Neural crest cell (in vitro differentiated cells): ENCODE measurements around the gene MED12L. TPM values are rescaled to one million over a fixed set of nuclear protein-coding genes. Genes with fewer than 3 reads are reported as not detected.

ENCODE experiments used
- DNase-seq: peaks from one replicate; pipeline ENCODE4 v3.0.0; 2021; ENCODE audit warnings: low read depth, mixed read lengths, low spot score
- H3K27ac Mint-ChIP-seq: one replicate; pipeline ENCODE4 v1.8.0; 2021; ENCODE audit warnings: mild to moderate bottlenecking, mixed read lengths; ENCODE audit not compliant: unreplicated experiment
- H3K27me3 Mint-ChIP-seq: 2 replicates; pipeline ENCODE4 v1.8.0; 2021; ENCODE audit warnings: low read depth, mild to moderate bottlenecking, mixed read lengths
- H3K36me3 Mint-ChIP-seq: 2 replicates; pipeline ENCODE4 v1.8.0; 2021; ENCODE audit warnings: low read depth, mild to moderate bottlenecking, mixed read lengths
- H3K4me1 Mint-ChIP-seq: 2 replicates; pipeline ENCODE4 v1.8.0; 2021; ENCODE audit warnings: mixed read lengths
- H3K4me3 Mint-ChIP-seq: one replicate; pipeline ENCODE4 v1.8.0; 2021; ENCODE audit warnings: mild to moderate bottlenecking, mixed read lengths
- H3K9me3 Mint-ChIP-seq: 2 replicates; pipeline ENCODE4 v1.8.0; 2021; ENCODE audit warnings: mixed read lengths
- CTCF ChIP-seq: fragments of 200-600 bp; sonication (generic); conservative IDR thresholded peaks from 2 replicates; pipeline ENCODE4 v1.5.0; 2021; ENCODE audit warnings: antibody characterized with exemption, mild to moderate bottlenecking
- total RNA-seq: library from RNA; stranded (reverse); gene quantifications from 2 replicates; pipeline ENCODE4 v1.2.1, GENCODE V29; 2021

The MED12L gene
- total RNA-seq, 1 donor from 2014 or later, result 12.2 TPM

- no peaks in the 10 kb centered on the region for H3K4me1 Mint-ChIP-seq
- H3K9me3 Mint-ChIP-seq, result no peaks in the 10 kb centered on the region
- H3K36me3 Mint-ChIP-seq, result peaks cover 2% of the 10 kb centered on the region
- no peak for TF ChIP-seq CTCF
- H3K27ac Mint-ChIP-seq, result no peak overlapping the region
- no peaks in the 10 kb centered on the region for H3K27me3 Mint-ChIP-seq
- no peak overlapping the region for H3K4me3 Mint-ChIP-seq
- no peak for DNase-seq
Measured at GRCh38 chr3:151256749-151257148, 171.3 kb downstream of the MED12L start.

GRCh38 chr3:151259664-151260063 is 174.2 kb downstream of the MED12L start:
- Mint-ChIP-seq H3K36me3 (peaks cover 2% of the 10 kb centered on the region), H3K27me3 (no peaks in the 10 kb centered on the region), H3K4me3 (no peak overlapping the region), H3K9me3 (no peaks in the 10 kb centered on the region), H3K27ac (no peak overlapping the region), H3K4me1 (no peaks in the 10 kb centered on the region)
- no peak for DNase-seq
- no peak for TF ChIP-seq CTCF

GRCh38 chr3:151262871-151263525 is 177.5 kb downstream of the MED12L start:
- Mint-ChIP-seq H3K27ac (no peak overlapping the region), H3K9me3 (no peaks in the 10 kb centered on the region), H3K36me3 (peaks cover 2% of the 10 kb centered on the region), H3K27me3 (no peaks in the 10 kb centered on the region), H3K4me3 (no peak overlapping the region), H3K4me1 (peaks cover 10% of the 10 kb centered on the region)
- no peak for TF ChIP-seq CTCF
- DNase-seq, result no peak

GRCh38 chr3:151264605-151265004 is 179.1 kb downstream of the MED12L start:
- Mint-ChIP-seq H3K9me3 (no peaks in the 10 kb centered on the region), H3K27me3 (no peaks in the 10 kb centered on the region), H3K27ac (no peak overlapping the region), H3K4me1 (peaks cover 10% of the 10 kb centered on the region), H3K4me3 (no peak overlapping the region), H3K36me3 (peaks cover 2% of the 10 kb centered on the region)
- no peak for TF ChIP-seq CTCF
- DNase-seq, result no peak

- no peak overlapping the region for H3K4me3 Mint-ChIP-seq
- no peak for TF ChIP-seq CTCF
- H3K4me1 Mint-ChIP-seq, result peaks cover 10% of the 10 kb centered on the region
- H3K9me3 Mint-ChIP-seq, result no peaks in the 10 kb centered on the region
- H3K36me3 Mint-ChIP-seq, result peaks cover 5% of the 10 kb centered on the region
- H3K27me3 Mint-ChIP-seq, result no peaks in the 10 kb centered on the region
- DNase-seq, result no peak
- no peak overlapping the region for H3K27ac Mint-ChIP-seq
Measured at GRCh38 chr3:151265166-151265565, 179.7 kb downstream of the MED12L start.
